Measurements from ENCODE around the gene GPLD1.

GPLD1 gene

DNA sequence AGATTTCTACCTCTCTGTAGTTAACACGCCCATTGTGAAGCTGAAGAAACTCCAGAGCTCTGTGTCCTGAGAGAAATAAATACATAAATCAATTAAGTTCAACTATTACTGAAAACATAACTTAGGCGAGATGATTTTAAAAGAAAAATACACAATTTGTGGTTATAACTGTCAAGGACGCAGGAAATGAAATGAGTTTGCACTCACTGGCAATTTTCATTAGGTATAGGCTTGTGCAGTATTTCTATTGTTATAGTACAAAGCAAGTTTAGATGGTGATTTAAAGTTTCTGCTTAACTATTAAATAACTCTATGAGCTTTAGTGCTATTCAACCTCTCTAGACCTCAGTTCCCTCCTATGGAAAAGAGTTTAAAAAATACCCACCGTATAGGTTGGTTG lies 3.3 kb downstream of the GPLD1 start:
- TF ChIP-seq, protein P1, sequence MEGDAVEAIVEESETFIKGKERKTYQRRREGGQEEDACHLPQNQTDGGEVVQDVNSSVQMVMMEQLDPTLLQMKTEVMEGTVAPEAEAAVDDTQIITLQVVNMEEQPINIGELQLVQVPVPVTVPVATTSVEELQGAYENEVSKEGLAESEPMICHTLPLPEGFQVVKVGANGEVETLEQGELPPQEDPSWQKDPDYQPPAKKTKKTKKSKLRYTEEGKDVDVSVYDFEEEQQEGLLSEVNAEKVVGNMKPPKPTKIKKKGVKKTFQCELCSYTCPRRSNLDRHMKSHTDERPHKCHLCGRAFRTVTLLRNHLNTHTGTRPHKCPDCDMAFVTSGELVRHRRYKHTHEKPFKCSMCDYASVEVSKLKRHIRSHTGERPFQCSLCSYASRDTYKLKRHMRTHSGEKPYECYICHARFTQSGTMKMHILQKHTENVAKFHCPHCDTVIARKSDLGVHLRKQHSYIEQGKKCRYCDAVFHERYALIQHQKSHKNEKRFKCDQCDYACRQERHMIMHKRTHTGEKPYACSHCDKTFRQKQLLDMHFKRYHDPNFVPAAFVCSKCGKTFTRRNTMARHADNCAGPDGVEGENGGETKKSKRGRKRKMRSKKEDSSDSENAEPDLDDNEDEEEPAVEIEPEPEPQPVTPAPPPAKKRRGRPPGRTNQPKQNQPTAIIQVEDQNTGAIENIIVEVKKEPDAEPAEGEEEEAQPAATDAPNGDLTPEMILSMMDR (IDR thresholded peaks at IDR 0.05; ENCODE audit: extremely low read depth, missing control alignments), result no peak

GRCh38 chr6:24484657-24485323 lies 4.6 kb downstream of the GPLD1 start:
- DNase-seq (ENCODE audit: low spot score), result no peak
- TF ChIP-seq, protein P1 (IDR thresholded peaks at IDR 0.05; ENCODE audit: extremely low read depth, missing control alignments), result no peak

More for the DNA sequence above, 3.3 kb downstream of the GPLD1 start:
- DNase-seq (ENCODE audit: low spot score), result no peak

- no peak for DNase-seq (ENCODE audit: low spot score)
- TF ChIP-seq, protein P1 (IDR thresholded peaks at IDR 0.05; ENCODE audit: extremely low read depth, missing control alignments), result no peak
Observed at GRCh38 chr6:24481449-24481848, 7.9 kb downstream of the GPLD1 start.

DNA sequence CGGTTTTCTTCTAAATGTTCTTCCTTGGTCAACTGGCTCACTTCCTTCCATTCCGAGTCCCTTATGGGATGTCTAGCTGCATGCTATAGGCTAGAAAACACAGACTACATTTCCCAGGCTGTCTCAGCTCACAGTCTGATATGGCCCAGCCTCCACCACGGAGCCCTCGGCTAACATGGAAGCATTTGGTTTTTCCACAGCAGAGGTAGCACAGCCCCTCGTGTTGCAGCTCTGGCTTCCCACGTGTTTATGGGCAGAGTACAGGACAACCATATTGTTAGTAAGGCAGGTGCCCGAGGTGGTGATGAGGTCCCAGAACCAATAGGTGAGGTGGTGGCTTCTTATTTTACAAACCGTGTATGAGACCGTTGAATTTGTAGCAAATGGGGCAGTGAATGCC lies 8.7 kb downstream of the GPLD1 start:
- DNase-seq (ENCODE audit: low spot score), result no peak
- TF ChIP-seq, protein P1 (IDR thresholded peaks at IDR 0.05; ENCODE audit: extremely low read depth, missing control alignments), result no peak

GRCh38 chr6:24478903-24479302 lies 10.5 kb downstream of the GPLD1 start:
- DNase-seq (ENCODE audit: low spot score), result no peak
- TF ChIP-seq, protein P1 (IDR thresholded peaks at IDR 0.05; ENCODE audit: extremely low read depth, missing control alignments), result no peak

DNA sequence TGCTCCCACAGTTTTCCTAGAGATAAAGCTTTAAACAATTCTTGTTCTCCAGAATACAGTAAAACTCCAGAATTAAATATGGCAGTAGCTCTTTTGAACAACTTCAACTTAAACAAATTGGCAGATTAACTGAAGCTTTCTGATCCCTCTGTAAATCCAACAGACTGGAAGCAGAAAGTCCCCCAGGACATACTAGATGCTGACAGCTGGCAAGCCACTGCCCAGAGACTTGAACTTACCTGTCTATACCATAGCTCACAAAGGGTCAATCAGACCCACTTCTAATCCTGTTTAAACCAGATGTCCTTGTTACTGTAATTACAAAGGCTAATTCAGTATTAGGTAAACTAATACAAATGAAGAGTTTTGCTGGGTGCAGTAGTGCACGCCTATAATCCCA lies 12.3 kb downstream of the GPLD1 start:
- TF ChIP-seq, protein P1 (IDR thresholded peaks at IDR 0.05; ENCODE audit: extremely low read depth, missing control alignments), result no peak
- no peak for DNase-seq (ENCODE audit: low spot score)

- TF ChIP-seq, protein P1 (IDR thresholded peaks at IDR 0.05; ENCODE audit: extremely low read depth, missing control alignments), result no peak
- DNase-seq (ENCODE audit: low spot score), result no peak
Observed at GRCh38 chr6:24476631-24477030, 12.7 kb downstream of the GPLD1 start.
